Smooth muscle cell of the brain vasculature (primary cell): ENCODE measurements around the gene MAML3.

Experiments used
- DNase-seq: peaks from one replicate; pipeline ENCODE4 v3.0.0-alpha.2; 2012; ENCODE audit warnings: low read depth, low spot score

MAML3 gene

GRCh38 chr4:139689093-139689722, 464.8 kb downstream of the MAML3 start:
- no peak for DNase-seq

GRCh38 chr4:139686988-139687387, 467.0 kb downstream of the MAML3 start:
- DNase-seq = no peak

GRCh38 chr4:139686130-139686529, 467.9 kb downstream of the MAML3 start:
- no peak for DNase-seq

- no peak for DNase-seq
Observed at GRCh38 chr4:139685180-139685579, 468.8 kb downstream of the MAML3 start.

GRCh38 chr4:139684351-139684750, 469.6 kb downstream of the MAML3 start:
- no peak for DNase-seq

- no peak for DNase-seq
Observed at GRCh38 chr4:139682741-139683151, 471.2 kb downstream of the MAML3 start.

GRCh38 chr4:139682309-139682708, 471.7 kb downstream of the MAML3 start:
- DNase-seq = no peak

GRCh38 chr4:139676913-139677585, 476.9 kb downstream of the MAML3 start:
- DNase-seq = no peak

GRCh38 chr4:139676365-139676764, 477.6 kb downstream of the MAML3 start:
- DNase-seq = no peak

GRCh38 chr4:139675651-139676050, 478.3 kb downstream of the MAML3 start:
- DNase-seq = no peak

- no peak for DNase-seq
Observed at GRCh38 chr4:139674875-139675550, 479.0 kb downstream of the MAML3 start.

GRCh38 chr4:139672732-139673131, 481.3 kb downstream of the MAML3 start:
- DNase-seq = no peak

- DNase-seq = no peak
Observed at GRCh38 chr4:139672215-139672614, 481.8 kb downstream of the MAML3 start.

- DNase-seq = no peak
Observed at GRCh38 chr4:139670775-139671174, 483.2 kb downstream of the MAML3 start.

GRCh38 chr4:139669890-139670289, 484.1 kb downstream of the MAML3 start:
- DNase-seq = no peak

- DNase-seq = no peak
Observed at GRCh38 chr4:139669335-139669734, 484.6 kb downstream of the MAML3 start.

GRCh38 chr4:139668658-139669201, 485.3 kb downstream of the MAML3 start:
- no peak for DNase-seq

- no peak for DNase-seq
Observed at GRCh38 chr4:139668036-139668435, 485.9 kb downstream of the MAML3 start.
